B cell (primary cell): ENCODE data around the gene PARD3B.

ENCODE experiments used
- CTCF ChIP-seq: fragments of 200-600 bp; IDR thresholded peaks from one replicate; pipeline ENCODE4 v1.8.0; 2022; ENCODE audit warnings: antibody characterized with exemption, mild to moderate bottlenecking
- EZH2 ChIP-seq: IDR thresholded peaks from 2 replicates; pipeline ENCODE4 v1.6.1; 2012; ENCODE audit warnings: borderline replicate concordance, low read depth, mild to moderate bottlenecking, moderate library complexity, low read length; ENCODE audit not compliant: insufficient read depth, poor library complexity, severe bottlenecking

GRCh38 chr2:205119136-205119535 lies 573.9 kb downstream of the PARD3B start:
- TF ChIP-seq CTCF (no peak), EZH2 (no peak)
